CD4-positive, CD25-positive, alpha-beta regulatory T cell (primary cell): ENCODE results near the gene INTS15. TPM values are rescaled to one million over a fixed set of nuclear protein-coding genes. Genes with fewer than 3 reads are reported as not detected.

Experiments used
- ATAC-seq, 2 donors: fragments of 150-1000 bp; cut with Tn5 transposase; one replicate each; pipeline ENCODE4 v1.10.0; 2021; ENCODE audit warnings: low read depth in 2 of 2, moderate number of reproducible peaks in 2 of 2, moderate library complexity in 1 of 2
- DNase-seq, 3 donors: peaks; one replicate each; pipeline versions ENCODE4 v3.0.0 to v3.0.0-alpha.2; 2012 to 2022; ENCODE audit warnings: mixed read lengths in 1 of 3
- H3K27ac ChIP-seq: one replicate; pipeline ENCODE4 v1.7.0; 2013; ENCODE audit warnings: mild to moderate bottlenecking, low read length; ENCODE audit not compliant: insufficient read depth, poor library complexity, severe bottlenecking
- H3K27me3 ChIP-seq: one replicate; pipeline ENCODE4 v1.7.0; 2013; ENCODE audit warnings: low read length; ENCODE audit not compliant: control insufficient read depth, insufficient read depth
- H3K36me3 ChIP-seq: one replicate; pipeline ENCODE4 v1.7.0; 2013; ENCODE audit warnings: mild to moderate bottlenecking, low read length, moderate library complexity; ENCODE audit not compliant: control insufficient read depth, insufficient read depth
- H3K4me1 ChIP-seq: 2 replicates; pipeline ENCODE4 v1.7.0; 2013; ENCODE audit warnings: mild to moderate bottlenecking, low read length; ENCODE audit not compliant: insufficient read depth, control insufficient read depth, poor library complexity, severe bottlenecking
- H3K4me3 ChIP-seq: one replicate; pipeline ENCODE4 v1.7.0; 2013; ENCODE audit warnings: low read depth, mild to moderate bottlenecking, low read length, moderate library complexity
- H3K9me3 ChIP-seq, 2 experiments: 1 replicate in 1 of 2; 2 replicates in 1 of 2; pipeline ENCODE4 v1.7.0; 2013; ENCODE audit warnings: low read length in 2 of 2, mild to moderate bottlenecking in 1 of 2, moderate library complexity in 1 of 2; ENCODE audit not compliant: control insufficient read depth in 2 of 2
- H3K27ac Mint-ChIP-seq, 3 donors: one replicate each; pipeline ENCODE4 v1.8.0; 2020 to 2022; ENCODE audit warnings: mild to moderate bottlenecking in 3 of 3, mixed read lengths in 3 of 3, moderate library complexity in 2 of 3
- H3K27me3 Mint-ChIP-seq: one replicate; pipeline ENCODE4 v1.8.0; 2022; ENCODE audit warnings: mild to moderate bottlenecking, mixed read lengths
- H3K36me3 Mint-ChIP-seq: one replicate; pipeline ENCODE4 v1.8.0; 2020; ENCODE audit warnings: mixed read lengths
- H3K4me1 Mint-ChIP-seq, 4 donors: one replicate each; pipeline ENCODE4 v1.8.0; 2020 to 2022; ENCODE audit warnings: mixed read lengths in 4 of 4, mild to moderate bottlenecking in 1 of 4
- H3K4me3 Mint-ChIP-seq, 4 donors: one replicate each; pipeline ENCODE4 v1.8.0; 2020 to 2022; ENCODE audit warnings: mild to moderate bottlenecking in 4 of 4, mixed read lengths in 4 of 4, moderate library complexity in 3 of 4
- H3K9me3 Mint-ChIP-seq, 7 donors: one replicate each; pipeline ENCODE4 v1.8.0; 2020 to 2022; ENCODE audit warnings: mixed read lengths in 7 of 7, mild to moderate bottlenecking in 3 of 7, moderate library complexity in 2 of 7
- polyA plus RNA-seq, 4 donors: library from polyadenylated mRNA; unstranded; fragments of 300-500 nt; fragmentation: Illumina TruSeq; gene quantifications; one replicate each; pipeline ENCODE4 v1.2.3, GENCODE V29; 2021
- total RNA-seq: library from RNA; stranded (reverse); gene quantifications from one replicate; pipeline ENCODE4 v1.2.3, GENCODE V29; 2022

Gene INTS15
- total and polyA plus RNA-seq, 5 donors from 2014 or later = 28.3 to 50.1 (median 32.6) TPM

DNA sequence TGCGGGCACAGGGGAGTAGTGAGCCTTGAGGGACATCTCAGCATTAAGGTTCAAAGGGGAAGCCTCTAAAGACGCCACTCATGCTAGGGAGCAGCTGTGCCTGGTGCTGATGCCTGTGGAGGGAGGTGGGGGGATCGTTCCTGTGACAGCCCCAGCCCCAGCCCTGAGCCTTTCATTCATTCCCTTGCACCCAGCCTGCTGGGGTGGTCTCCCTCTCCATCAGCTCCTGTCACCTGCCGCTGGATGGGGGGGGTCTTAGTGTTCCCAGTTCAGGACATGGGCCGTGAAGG is 58.9 kb downstream of the INTS15 start:
- H3K9me3 ChIP-seq = peaks cover 0 to 11% of the 10 kb centered on the region in 2 experiments
- Mint-ChIP-seq H3K27ac (no peak overlapping the region), H3K27me3 (no peaks in the 10 kb centered on the region), H3K4me1 (peaks cover 0 to 4% (median under 1%) of the 10 kb centered on the region in 4 donors), H3K9me3 (peaks cover 0 to 5% (median 0%) of the 10 kb centered on the region in 7 donors), H3K4me3 (no peak overlapping the region), H3K36me3 (peaks cover 19% of the 10 kb centered on the region)
- no peak overlapping the region for H3K27ac ChIP-seq
- ATAC-seq (no peak), DNase-seq (no peak)
- H3K27me3 ChIP-seq = no peaks in the 10 kb centered on the region
- peaks cover 65% of the 10 kb centered on the region for H3K36me3 ChIP-seq
- H3K4me1 ChIP-seq = no peaks in the 10 kb centered on the region
- no peak overlapping the region for H3K4me3 ChIP-seq

DNA sequence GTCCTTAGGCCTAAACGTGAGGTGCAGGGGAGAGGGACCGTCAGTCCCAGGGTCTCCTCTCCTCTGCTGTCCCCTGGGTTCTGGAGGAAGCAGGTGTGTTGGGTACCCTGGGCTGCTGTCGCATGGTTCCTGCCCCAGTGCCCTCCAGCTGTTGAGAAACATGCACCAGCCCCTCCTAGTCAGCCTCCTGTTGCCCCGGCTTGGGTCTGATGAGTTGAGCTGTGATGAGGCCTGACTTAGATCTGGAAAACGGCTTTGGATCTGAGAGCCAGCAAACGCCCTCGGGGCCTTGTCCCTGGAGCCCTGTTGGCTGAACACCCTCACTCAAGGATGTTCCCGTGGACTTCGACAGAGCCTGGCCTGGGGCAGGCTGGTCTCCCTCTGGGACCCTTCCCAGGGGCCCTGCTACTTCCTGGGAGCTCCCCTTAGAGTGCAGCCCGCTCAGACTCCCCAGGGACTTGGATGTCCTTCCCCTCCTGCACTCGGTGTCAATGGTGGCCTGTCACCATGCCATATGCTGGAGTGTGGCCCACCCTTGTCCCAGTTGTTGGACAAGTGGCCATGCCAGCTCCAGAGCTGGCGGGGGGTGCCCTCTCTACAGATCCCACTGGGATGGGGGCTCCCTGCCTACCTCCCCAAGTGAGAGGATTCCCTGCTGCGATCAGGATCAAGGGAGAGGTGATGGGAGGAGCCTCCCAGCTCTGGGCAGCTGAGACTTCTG is 59.6 kb downstream of the INTS15 start:
- H3K27ac ChIP-seq = no peak overlapping the region
- H3K36me3 Mint-ChIP-seq = peaks cover 19% of the 10 kb centered on the region
- H3K4me3 Mint-ChIP-seq = no peak overlapping the region
- no peak overlapping the region for H3K4me3 ChIP-seq
- H3K9me3 Mint-ChIP-seq = peaks cover 0 to 5% (median 0%) of the 10 kb centered on the region in 7 donors
- no peaks in the 10 kb centered on the region for H3K27me3 ChIP-seq
- H3K36me3 ChIP-seq = peaks cover 62% of the 10 kb centered on the region
- peaks cover 0 to 11% of the 10 kb centered on the region in 2 experiments for H3K9me3 ChIP-seq
- H3K27ac Mint-ChIP-seq = no peak overlapping the region
- peaks cover 0 to 4% (median under 1%) of the 10 kb centered on the region in 4 donors for H3K4me1 Mint-ChIP-seq
- no peak for ATAC-seq
- H3K27me3 Mint-ChIP-seq = no peaks in the 10 kb centered on the region
- H3K4me1 ChIP-seq = no peaks in the 10 kb centered on the region
- DNase-seq = no peak

GRCh38 chr7:6650086-6650485 is 60.3 kb downstream of the INTS15 start:
- Mint-ChIP-seq H3K4me3 (no peak overlapping the region), H3K27ac (no peak overlapping the region), H3K9me3 (peaks cover 0 to 5% (median 0%) of the 10 kb centered on the region in 7 donors), H3K4me1 (peaks cover 0 to 4% (median under 1%) of the 10 kb centered on the region in 4 donors), H3K27me3 (no peaks in the 10 kb centered on the region), H3K36me3 (peaks cover 23% of the 10 kb centered on the region)
- no peak overlapping the region for H3K27ac ChIP-seq
- DNase-seq (no peak), ATAC-seq (no peak)
- peaks cover 0 to 11% of the 10 kb centered on the region in 2 experiments for H3K9me3 ChIP-seq
- H3K36me3 ChIP-seq = peaks cover 57% of the 10 kb centered on the region
- H3K27me3 ChIP-seq = no peaks in the 10 kb centered on the region
- H3K4me1 ChIP-seq = no peaks in the 10 kb centered on the region
- H3K4me3 ChIP-seq = no peak overlapping the region

GRCh38 chr7:6650521-6651011 is 60.7 kb downstream of the INTS15 start:
- DNase-seq = no peak
- peaks cover 26% of the 10 kb centered on the region for H3K36me3 Mint-ChIP-seq
- H3K36me3 ChIP-seq = peaks cover 60% of the 10 kb centered on the region
- H3K4me3 ChIP-seq = no peak overlapping the region
- H3K27me3 Mint-ChIP-seq = no peaks in the 10 kb centered on the region
- peaks cover 0 to 11% of the 10 kb centered on the region in 2 experiments for H3K9me3 ChIP-seq
- no peak overlapping the region for H3K27ac Mint-ChIP-seq
- no peak overlapping the region for H3K4me3 Mint-ChIP-seq
- no peaks in the 10 kb centered on the region for H3K27me3 ChIP-seq
- no peaks in the 10 kb centered on the region for H3K4me1 ChIP-seq
- H3K9me3 Mint-ChIP-seq = peaks cover 0 to 5% (median 0%) of the 10 kb centered on the region in 7 donors
- ATAC-seq = no peak
- peaks cover 0 to 4% (median under 1%) of the 10 kb centered on the region in 4 donors for H3K4me1 Mint-ChIP-seq
- H3K27ac ChIP-seq = no peak overlapping the region

GRCh38 chr7:6651851-6652445 is 62.1 kb downstream of the INTS15 start:
- H3K4me3 Mint-ChIP-seq = no peak overlapping the region
- H3K36me3 Mint-ChIP-seq = peaks cover 22% of the 10 kb centered on the region
- peaks cover 0 to 5% (median 0%) of the 10 kb centered on the region in 7 donors for H3K9me3 Mint-ChIP-seq
- Histone ChIP-seq H3K27me3 (no peaks in the 10 kb centered on the region), H3K9me3 (peaks cover 0 to 11% of the 10 kb centered on the region in 2 experiments), H3K36me3 (peaks cover 50% of the 10 kb centered on the region), H3K4me1 (no peaks in the 10 kb centered on the region), H3K4me3 (no peak overlapping the region), H3K27ac (no peak overlapping the region)
- no peak overlapping the region for H3K27ac Mint-ChIP-seq
- ATAC-seq = no peak
- no peak for DNase-seq
- H3K27me3 Mint-ChIP-seq = no peaks in the 10 kb centered on the region
- peaks cover 0 to 2% (median under 1%) of the 10 kb centered on the region in 4 donors for H3K4me1 Mint-ChIP-seq

DNA sequence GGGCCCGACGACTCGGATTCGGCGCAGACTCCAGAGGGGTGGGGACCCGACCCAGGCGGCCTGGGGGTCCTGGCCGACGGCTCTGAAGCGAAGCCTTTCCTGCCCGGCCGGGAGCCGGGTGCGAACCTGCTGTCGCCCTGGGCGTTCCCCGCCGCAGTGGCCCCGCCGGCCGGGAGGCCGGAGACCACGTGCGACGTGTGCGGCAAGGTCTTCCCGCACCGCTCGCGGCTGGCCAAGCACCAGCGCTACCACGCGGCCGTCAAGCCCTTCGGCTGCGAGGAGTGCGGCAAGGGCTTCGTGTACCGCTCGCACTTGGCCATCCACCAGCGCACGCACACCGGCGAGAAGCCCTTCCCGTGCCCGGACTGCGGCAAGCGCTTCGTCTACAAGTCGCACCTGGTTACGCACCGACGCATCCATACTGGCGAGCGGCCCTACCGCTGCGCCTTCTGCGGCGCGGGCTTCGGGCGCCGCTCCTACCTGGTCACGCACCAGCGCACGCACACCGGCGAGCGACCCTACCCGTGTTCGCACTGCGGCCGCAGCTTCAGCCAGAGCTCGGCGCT is 62.7 kb downstream of the INTS15 start:
- H3K4me3 Mint-ChIP-seq = no peak overlapping the region
- no peaks in the 10 kb centered on the region for H3K27me3 Mint-ChIP-seq
- H3K4me1 Mint-ChIP-seq = no peaks in the 10 kb centered on the region
- H3K9me3 Mint-ChIP-seq = peaks cover 0 to 5% (median 0%) of the 10 kb centered on the region in 7 donors
- H3K9me3 ChIP-seq = peaks cover 0 to 11% of the 10 kb centered on the region in 2 experiments
- no peak overlapping the region for H3K4me3 ChIP-seq
- ATAC-seq = no peak
- no peak overlapping the region for H3K27ac Mint-ChIP-seq
- H3K36me3 Mint-ChIP-seq = peaks cover 21% of the 10 kb centered on the region
- no peak for DNase-seq
- H3K27ac ChIP-seq = no peak overlapping the region
- H3K4me1 ChIP-seq = no peaks in the 10 kb centered on the region
- H3K36me3 ChIP-seq = peaks cover 46% of the 10 kb centered on the region
- H3K27me3 ChIP-seq = no peaks in the 10 kb centered on the region

- no peak for ATAC-seq
- peaks cover 0 to 11% of the 10 kb centered on the region in 2 experiments for H3K9me3 ChIP-seq
- no peak overlapping the region for H3K4me3 ChIP-seq
- peaks cover 41% of the 10 kb centered on the region for H3K36me3 ChIP-seq
- H3K27me3 Mint-ChIP-seq = no peaks in the 10 kb centered on the region
- H3K27me3 ChIP-seq = no peaks in the 10 kb centered on the region
- no peak overlapping the region for H3K4me3 Mint-ChIP-seq
- H3K9me3 Mint-ChIP-seq = peaks cover 0 to 5% (median 0%) of the 10 kb centered on the region in 7 donors
- no peaks in the 10 kb centered on the region for H3K4me1 Mint-ChIP-seq
- no peaks in the 10 kb centered on the region for H3K4me1 ChIP-seq
- H3K36me3 Mint-ChIP-seq = peaks cover 21% of the 10 kb centered on the region
- no peak overlapping the region for H3K27ac ChIP-seq
- DNase-seq = no peak
- no peak overlapping the region for H3K27ac Mint-ChIP-seq
Observed at GRCh38 chr7:6653071-6654003, 63.5 kb downstream of the INTS15 start.
